Measurements from ENCODE around the gene IQSEC3.
"Not testable (repeated sequence)": the region's sequence is repeated elsewhere in the genome, so short reads cannot be mapped to it uniquely, and the experiment has no call there.

The IQSEC3 gene

DNA sequence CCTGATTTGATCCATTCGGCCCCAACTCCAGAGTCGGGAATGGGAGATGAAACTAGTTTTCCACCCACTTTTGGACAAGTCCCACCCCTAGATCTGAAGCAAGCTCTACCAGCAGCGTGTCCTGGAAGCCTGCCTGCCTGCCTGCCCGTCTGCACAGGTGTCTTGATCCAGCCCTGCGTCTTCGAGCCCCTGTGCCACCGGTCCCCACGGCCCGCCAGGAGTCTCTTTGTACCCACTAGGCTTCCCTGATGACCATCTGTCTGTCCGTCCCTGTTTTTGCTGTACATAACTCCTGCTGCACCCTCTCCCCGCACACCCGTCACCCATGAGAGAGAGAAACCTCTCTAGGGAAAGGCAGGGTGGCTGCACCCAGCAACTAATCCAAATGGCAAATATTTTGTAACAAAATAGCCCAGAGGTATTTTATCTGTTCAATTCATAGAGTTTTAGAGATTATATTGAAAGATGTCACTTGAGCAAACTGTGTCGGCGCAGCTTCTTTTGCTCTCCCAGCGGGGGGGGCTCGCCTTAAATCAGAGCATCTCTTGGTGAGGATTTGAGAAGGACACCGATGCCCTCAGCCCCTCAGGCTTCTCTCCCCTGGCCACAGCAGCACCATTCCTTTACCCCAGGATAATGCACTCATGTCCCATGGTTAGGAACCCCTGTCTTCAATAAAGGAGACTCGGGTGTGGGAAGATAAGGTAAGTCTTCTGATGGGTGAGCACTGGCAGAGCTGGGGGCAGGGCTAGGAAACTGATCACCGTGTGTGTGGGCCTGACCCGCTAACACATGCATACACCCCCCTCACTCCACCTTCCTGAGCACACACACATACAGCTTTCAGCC, 111.6 kb downstream of the IQSEC3 start:
- DNase-seq (ENCODE audit: low spot score): no peak

GRCh38 chr12:178829-179109, 112.2 kb downstream of the IQSEC3 start:
- DNase-seq (ENCODE audit: low spot score): no peak

DNA sequence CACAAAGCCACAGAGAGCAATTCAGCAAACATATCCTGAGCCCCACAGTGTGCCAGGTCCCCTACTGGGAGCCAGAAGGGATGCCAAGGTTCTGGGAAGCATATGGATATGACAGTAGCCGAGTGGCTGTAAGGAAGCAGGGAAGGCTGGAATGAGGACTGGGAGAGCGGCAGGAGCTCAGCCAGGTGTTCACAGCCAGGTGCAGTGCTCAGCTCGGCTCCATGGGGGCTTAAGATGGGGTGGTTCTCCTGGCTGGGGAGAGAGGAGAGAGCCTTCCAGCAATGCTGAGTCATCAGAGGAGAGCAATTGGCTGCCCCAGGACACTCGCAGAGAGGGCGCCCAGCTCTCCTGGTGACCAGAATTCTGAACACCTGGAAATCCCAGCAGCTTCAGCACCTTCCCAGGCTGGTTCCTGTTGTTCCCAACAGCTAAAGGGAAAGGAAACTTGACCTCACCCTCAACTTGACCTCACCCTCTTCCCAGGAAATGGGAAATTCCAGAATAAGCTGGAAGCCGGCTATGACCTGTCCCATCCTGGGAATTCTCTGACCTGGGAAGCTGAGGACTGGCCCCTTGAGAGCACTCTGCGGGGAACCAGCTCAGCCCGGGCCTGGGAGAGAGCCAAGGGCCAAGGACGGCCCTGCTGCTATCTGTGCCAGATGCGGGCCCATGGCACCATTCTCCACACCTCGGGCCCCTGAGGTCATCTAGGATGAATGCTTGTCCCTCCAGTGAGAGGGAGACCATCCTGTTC, 112.7 kb downstream of the IQSEC3 start:
- DNase-seq (ENCODE audit: low spot score): no peak

GRCh38 chr12:179885-180284, 113.3 kb downstream of the IQSEC3 start:
- DNase-seq (ENCODE audit: low spot score): no peak

DNA sequence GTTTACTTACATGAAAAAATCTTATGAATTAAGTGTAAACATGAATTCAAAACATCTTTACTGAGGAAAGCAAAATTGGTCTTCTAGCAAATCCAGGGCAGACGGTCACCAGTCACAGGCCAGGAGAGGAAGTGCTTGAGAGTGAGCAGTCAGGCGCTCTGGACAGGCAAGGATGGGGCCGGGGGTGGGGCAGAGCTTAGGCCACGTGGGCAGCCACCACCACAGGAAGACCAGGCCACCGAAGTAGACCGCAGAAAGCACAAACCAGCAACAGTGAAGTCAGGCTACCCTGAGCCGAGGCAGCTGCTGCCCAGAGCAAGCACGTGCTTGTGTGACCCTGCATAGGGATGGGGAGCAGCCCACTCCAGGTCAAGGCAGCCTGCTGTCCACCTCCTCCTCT, 113.9 kb downstream of the IQSEC3 start:
- DNase-seq (ENCODE audit: low spot score): no peak

DNA sequence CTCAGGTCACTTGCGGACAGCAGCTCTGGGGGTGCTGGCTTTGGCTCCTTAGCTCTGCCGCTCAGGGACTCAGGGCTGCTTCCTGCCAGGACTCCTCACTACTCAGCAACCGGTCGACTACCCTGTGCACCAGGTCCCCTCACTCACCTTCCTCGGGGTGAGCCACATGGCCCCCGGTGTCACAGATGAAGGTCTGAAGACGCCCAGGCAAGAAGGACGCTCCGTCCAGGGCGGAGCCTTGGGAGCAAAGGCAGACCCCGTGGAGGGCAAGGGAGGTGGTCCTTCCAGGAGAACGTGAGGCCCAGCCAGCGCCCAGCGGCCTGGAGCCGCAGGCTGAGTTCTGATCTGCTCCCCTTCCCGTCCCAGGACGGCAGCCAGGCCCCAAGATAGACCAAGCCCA, 115.4 kb downstream of the IQSEC3 start:
- DNase-seq (ENCODE audit: low spot score): no peak

GRCh38 chr12:182381-182892, 115.9 kb downstream of the IQSEC3 start:
- DNase-seq (ENCODE audit: low spot score): no peak

DNA sequence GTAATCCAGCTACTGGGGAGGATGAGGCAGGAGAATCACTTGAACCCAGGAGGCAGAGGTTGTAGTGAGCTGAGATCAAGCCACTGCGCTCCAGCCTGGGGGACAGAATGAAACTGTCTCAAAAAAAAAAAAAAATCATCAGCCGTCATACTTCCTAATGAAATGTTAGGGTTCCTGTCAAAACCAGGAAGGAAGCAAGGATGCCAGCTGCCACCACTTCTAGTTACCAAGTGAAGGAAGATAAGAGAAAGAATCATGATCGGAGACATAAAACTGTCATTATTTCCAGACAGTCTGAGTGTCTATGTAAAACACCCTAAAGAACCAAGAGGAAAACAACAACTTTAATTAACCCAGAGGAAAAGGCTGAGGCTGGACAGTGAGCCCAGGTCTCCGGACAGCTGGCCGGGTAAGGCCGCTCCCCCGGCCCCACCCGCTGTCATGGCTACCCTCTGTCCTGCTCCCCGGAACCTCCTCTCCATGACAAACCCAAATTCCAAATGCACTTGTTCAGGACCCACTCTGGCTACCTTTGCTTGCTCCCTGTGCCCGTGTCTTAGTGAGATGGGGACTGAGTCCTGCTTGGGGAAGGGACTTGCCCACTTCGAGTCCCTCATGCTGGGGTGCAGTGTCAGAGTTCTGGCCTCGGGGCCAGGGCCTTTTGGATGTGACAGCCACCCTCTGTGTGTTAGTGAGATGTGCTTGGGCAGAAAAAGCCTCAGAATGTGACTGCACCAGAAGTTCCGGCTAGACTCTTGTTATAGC, 118.4 kb downstream of the IQSEC3 start:
- DNase-seq (ENCODE audit: low spot score): no peak

GRCh38 chr12:185576-185955, 119.0 kb downstream of the IQSEC3 start:
- no peak for DNase-seq (ENCODE audit: low spot score)

DNA sequence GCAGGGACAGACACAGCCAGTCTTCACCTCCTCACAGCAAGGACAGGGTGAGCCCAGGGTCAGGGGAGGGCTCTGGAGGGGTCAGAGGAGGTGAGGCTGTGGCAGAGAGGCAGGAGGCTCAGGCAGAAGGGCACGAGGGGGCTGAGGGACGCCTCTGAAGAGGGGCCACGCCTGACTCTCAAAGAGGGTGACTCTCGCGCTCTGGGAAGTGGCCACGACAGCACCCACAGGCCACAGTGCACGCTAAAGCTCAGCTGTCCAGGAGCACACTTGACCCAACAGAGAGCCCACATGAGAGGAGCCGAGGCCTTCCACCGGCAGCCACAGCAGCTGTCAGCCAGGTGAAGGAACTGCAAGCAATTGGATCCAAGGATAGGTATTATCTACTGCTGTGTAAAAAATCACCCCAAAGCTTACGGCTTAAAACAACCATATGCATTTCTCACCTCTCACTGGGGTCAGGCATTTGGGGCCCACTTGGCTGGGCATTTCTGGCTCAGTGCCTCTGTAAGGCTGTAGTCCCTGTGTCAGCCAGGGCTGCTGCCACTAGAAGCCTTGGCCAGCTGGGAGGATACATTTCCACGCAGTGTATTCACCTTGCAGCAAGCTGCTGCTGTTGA, 119.5 kb downstream of the IQSEC3 start:
- DNase-seq (ENCODE audit: low spot score): no peak

GRCh38 chr12:187986-188909, 121.7 kb downstream of the IQSEC3 start:
- not testable (repeated sequence) for DNase-seq (ENCODE audit: low spot score)

DNA sequence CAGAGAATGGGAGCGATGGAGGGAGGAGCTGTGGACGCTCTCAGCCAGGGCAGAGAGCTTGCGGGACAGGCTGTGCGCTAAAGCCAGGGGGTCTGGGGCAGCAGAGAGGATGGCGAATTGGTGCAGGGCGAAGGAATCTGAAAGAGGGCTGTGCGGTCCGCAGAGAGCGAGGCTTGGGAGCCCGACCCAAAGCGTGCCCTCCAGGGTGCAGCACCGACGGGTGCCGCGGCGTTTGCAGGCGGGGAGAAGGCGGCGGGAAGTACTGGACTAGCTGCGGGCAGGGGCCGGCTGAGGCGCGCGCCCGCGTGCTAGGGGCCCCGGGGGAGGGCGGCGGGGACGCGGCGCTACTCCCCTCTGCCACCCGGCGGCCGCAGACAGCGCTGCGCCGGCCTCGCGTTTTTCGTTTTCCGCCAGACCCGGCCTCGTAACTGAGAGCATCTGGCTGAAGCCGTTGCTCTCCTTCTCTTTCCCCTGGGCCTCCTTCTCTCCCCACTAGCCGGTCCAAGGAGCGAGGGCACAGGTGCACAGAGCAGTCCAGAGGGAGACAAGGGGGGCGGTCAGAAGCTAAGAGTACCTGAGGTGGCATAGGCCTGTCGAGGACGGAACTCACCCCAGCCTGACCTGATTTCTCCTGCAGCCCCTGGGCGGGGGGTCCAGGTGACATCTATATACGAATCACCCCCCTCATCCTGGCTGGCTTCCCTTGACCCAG, 122.5 kb downstream of the IQSEC3 start:
- DNase-seq (ENCODE audit: low spot score): no peak

GRCh38 chr12:189622-189962, 123.0 kb downstream of the IQSEC3 start:
- DNase-seq (ENCODE audit: low spot score): no peak

DNA sequence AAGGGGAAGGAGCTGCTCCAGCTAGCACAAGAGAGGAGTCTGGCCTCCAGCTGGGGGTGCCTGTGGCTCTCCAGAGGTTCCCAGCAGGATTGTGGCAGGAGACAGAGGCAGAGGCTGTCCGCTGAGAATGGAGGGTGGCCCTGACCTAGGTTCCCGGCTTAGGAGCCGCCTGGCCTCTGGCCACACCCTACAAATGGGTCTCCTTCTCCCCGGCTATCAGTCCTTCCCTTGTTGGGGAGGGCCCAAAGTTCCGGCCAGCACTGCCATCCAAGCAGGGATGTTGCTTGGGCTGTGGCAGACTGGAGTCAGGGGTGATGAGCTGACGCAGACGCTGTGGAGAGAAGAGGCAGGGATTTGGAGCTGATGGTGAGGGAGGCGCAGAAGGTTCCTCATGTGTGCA, 124.3 kb downstream of the IQSEC3 start:
- DNase-seq (ENCODE audit: low spot score): no peak

- no peak for DNase-seq (ENCODE audit: low spot score)
Observed at GRCh38 chr12:191541-191940, 125.0 kb downstream of the IQSEC3 start.

GRCh38 chr12:193261-193660, 126.7 kb downstream of the IQSEC3 start:
- no peak for DNase-seq (ENCODE audit: low spot score)

GRCh38 chr12:194276-194675, 127.7 kb downstream of the IQSEC3 start:
- no peak for DNase-seq (ENCODE audit: low spot score)

DNA sequence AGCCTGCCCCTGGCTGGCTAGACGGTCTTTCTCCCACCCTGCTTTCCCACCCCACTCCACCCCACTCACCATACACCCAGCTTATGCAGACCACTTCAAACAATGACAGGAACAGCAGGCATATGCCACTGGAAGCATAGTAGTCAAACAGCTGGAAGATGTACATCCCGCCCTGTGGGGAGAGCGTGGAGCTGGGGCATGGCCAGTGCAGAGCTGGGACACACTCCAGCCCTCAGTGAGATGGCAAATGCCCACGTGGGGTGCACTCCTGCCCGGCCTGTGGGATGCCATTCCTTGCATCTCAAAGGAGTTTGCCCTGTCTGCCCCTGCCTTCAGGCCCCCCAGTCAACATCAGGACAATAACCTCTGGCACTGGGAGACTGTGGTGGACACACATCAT, 128.6 kb downstream of the IQSEC3 start:
- no peak for DNase-seq (ENCODE audit: low spot score)

DNA sequence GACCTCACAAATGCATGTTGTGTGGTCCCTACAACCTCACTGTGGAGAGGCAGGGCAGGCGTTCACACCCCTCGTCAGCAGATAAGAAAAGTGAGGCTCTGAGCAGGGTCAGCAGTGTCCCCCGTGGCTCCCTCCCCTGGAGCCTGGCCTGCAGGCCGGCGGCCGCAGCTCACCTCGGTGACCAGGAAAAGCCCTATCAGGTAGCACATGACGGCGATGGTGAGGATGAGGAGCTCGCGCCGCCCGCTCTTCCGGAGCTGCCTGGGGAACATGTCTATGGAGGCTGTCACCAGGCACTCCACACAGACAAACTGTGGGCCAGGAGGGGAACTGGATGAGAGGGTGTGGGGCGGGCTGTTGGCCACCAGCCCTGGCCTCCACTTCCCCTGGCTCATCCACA, 129.4 kb downstream of the IQSEC3 start:
- DNase-seq (ENCODE audit: low spot score): no peak

GRCh38 chr12:196436-196835, 129.9 kb downstream of the IQSEC3 start:
- DNase-seq (ENCODE audit: low spot score): no peak

GRCh38 chr12:197347-197746, 130.8 kb downstream of the IQSEC3 start:
- no peak for DNase-seq (ENCODE audit: low spot score)
